GM12865 (cell line): ENCODE measurements around the gene C13orf46.

Experiments
- DNase-seq: peaks from one replicate; pipeline ENCODE4 v3.0.0; 2010; ENCODE audit warnings: low read depth
- H3K4me3 ChIP-seq: 2 replicates; pipeline ENCODE4 v1.5.1; 2011; ENCODE audit warnings: mild to moderate bottlenecking, low read depth, low read length, control low read depth
- CTCF ChIP-seq: IDR thresholded peaks from 2 replicates; pipeline ENCODE4 v1.5.1; 2011; ENCODE audit warnings: low read length, control low read depth, low read depth, inconsistent platforms; ENCODE audit not compliant: insufficient read depth; ENCODE audit errors: missing control alignments

C13orf46 gene

GRCh38 chr13:113997845-113998751 lies 24.2 kb upstream of the C13orf46 start:
- no peak for TF ChIP-seq CTCF
- no peak overlapping the region for H3K4me3 ChIP-seq
- DNase-seq, result no peak

- no peak for DNase-seq
- H3K4me3 ChIP-seq, result no peak overlapping the region
Observed at GRCh38 chr13:113996912-113997745, 23.3 kb upstream of the C13orf46 start.

GRCh38 chr13:113996081-113996911 lies 22.4 kb upstream of the C13orf46 start:
- no peak for DNase-seq
- H3K4me3 ChIP-seq, result no peak overlapping the region
- TF ChIP-seq CTCF, result no peak

More at GRCh38 chr13:113996912-113997745, 23.3 kb upstream of the C13orf46 start:
- no peak for TF ChIP-seq CTCF

- H3K4me3 ChIP-seq, result no peak overlapping the region
- no peak for DNase-seq
- TF ChIP-seq CTCF, result no peak
Observed at GRCh38 chr13:113995051-113995601, 21.2 kb upstream of the C13orf46 start.

- H3K4me3 ChIP-seq, result no peak overlapping the region
- DNase-seq, result no peak
- no peak for TF ChIP-seq CTCF
Observed at GRCh38 chr13:113992276-113993005, 18.6 kb upstream of the C13orf46 start.

- no peak for TF ChIP-seq CTCF
- H3K4me3 ChIP-seq, result no peak overlapping the region
- DNase-seq, result no peak
Observed at GRCh38 chr13:113991676-113992179, 17.9 kb upstream of the C13orf46 start.
